GM23338 (cell line): ENCODE results near the gene SHISAL1. TPM values are rescaled to one million over a fixed set of nuclear protein-coding genes. Genes with fewer than 3 reads are reported as not detected.

Experiments
- ATAC-seq: fragments of 200-7000 bp; cut with Tn5 transposase; 3 replicates; pipeline ENCODE4 v1.9.1; 2020
- DNase-seq: peaks from one replicate; pipeline ENCODE4 v3.0.0-alpha.2; 2015; ENCODE audit warnings: low spot score
- H2AFZ ChIP-seq: fragments of 200-600 bp; sonication (generic); 2 replicates; pipeline ENCODE4 v1.8.0; 2016; ENCODE audit warnings: antibody characterized with exemption, mild to moderate bottlenecking, moderate library complexity
- H3F3A ChIP-seq: fragments of 200-600 bp; sonication (generic); replicated peaks from 2 replicates; pipeline ENCODE4 v1.8.0; 2017; ENCODE audit warnings: antibody characterized with exemption, mixed run types, low read depth
- H3K27ac ChIP-seq: fragments of 200-600 bp; sonication (generic); 2 replicates; pipeline ENCODE4 v1.6.1; 2016; ENCODE audit warnings: low read depth
- H3K27me3 ChIP-seq: fragments of 200-600 bp; sonication (generic); 2 replicates; pipeline ENCODE4 v1.8.0; 2016; ENCODE audit warnings: mild to moderate bottlenecking, mixed run types, moderate library complexity; ENCODE audit not compliant: insufficient read depth
- H3K36me3 ChIP-seq: fragments of 200-600 bp; sonication (generic); 2 replicates; pipeline ENCODE4 v1.8.0; 2016; ENCODE audit warnings: mild to moderate bottlenecking; ENCODE audit not compliant: insufficient read depth
- H3K4me1 ChIP-seq: fragments of 200-600 bp; sonication (generic); 2 replicates; pipeline ENCODE4 v1.8.0; 2016; ENCODE audit warnings: mild to moderate bottlenecking, moderate library complexity; ENCODE audit not compliant: insufficient read depth
- H3K4me2 ChIP-seq: fragments of 200-600 bp; sonication (generic); 2 replicates; pipeline ENCODE4 v1.7.1; 2017; ENCODE audit warnings: mixed run types
- H3K4me3 ChIP-seq: fragments of 200-600 bp; sonication (generic); 2 replicates; pipeline ENCODE4 v1.6.1; 2016; ENCODE audit warnings: mixed run types
- H3K79me2 ChIP-seq: fragments of 200-600 bp; sonication (generic); replicated peaks from 2 replicates; pipeline ENCODE4 v1.8.0; 2017; ENCODE audit warnings: mild to moderate bottlenecking; ENCODE audit not compliant: insufficient read depth
- H3K9me2 ChIP-seq: fragments of 200-600 bp; sonication (generic); 2 replicates; pipeline ENCODE4 v1.8.0; 2017; ENCODE audit not compliant: insufficient read depth
- H4K20me1 ChIP-seq: fragments of 200-600 bp; sonication (generic); replicated peaks from 2 replicates; pipeline ENCODE4 v1.8.0; 2017; ENCODE audit warnings: mild to moderate bottlenecking; ENCODE audit not compliant: insufficient read depth
- H3K27ac Mint-ChIP-seq: 2 replicates; pipeline ENCODE4 v1.8.0; 2020; ENCODE audit warnings: inconsistent platforms, mild to moderate bottlenecking, moderate library complexity, mixed read lengths
- H3K27me3 Mint-ChIP-seq: 3 replicates; pipeline ENCODE4 v1.8.0; 2022; ENCODE audit warnings: low read depth, mild to moderate bottlenecking, moderate library complexity, mixed read lengths, inconsistent platforms; ENCODE audit not compliant: insufficient read depth, poor library complexity
- H3K36me3 Mint-ChIP-seq: 3 replicates; pipeline ENCODE4 v1.8.0; 2021; ENCODE audit warnings: low read depth, mild to moderate bottlenecking, inconsistent platforms, moderate library complexity, mixed read lengths
- H3K4me1 Mint-ChIP-seq: 3 replicates; pipeline ENCODE4 v1.8.0; 2020; ENCODE audit warnings: mild to moderate bottlenecking, inconsistent platforms, mixed read lengths
- H3K4me3 Mint-ChIP-seq: 3 replicates; pipeline ENCODE4 v1.8.0; 2021; ENCODE audit warnings: moderate library complexity, mild to moderate bottlenecking, inconsistent platforms, mixed read lengths
- H3K9me3 Mint-ChIP-seq: 3 replicates; pipeline ENCODE4 v1.8.0; 2020; ENCODE audit warnings: moderate library complexity, mild to moderate bottlenecking, inconsistent platforms, mixed read lengths
- CREB1 ChIP-seq: fragments of 250-450 bp; sonication (Bioruptor Pico); IDR thresholded peaks from 2 replicates; pipeline ENCODE4 v1.5.0; 2020; ENCODE audit warnings: low read depth, mild to moderate bottlenecking, moderate library complexity
- CTCF ChIP-seq, 2 experiments: fragments of 200-600 bp in 1 of 2; sonication (generic) in 1 of 2; conservative IDR thresholded peaks; 2 replicates each; pipeline versions ENCODE4 v1.5.1 to v1.6.1; 2016 to 2017; ENCODE audit warnings: antibody characterized with exemption in 2 of 2, low read depth in 2 of 2, mild to moderate bottlenecking in 2 of 2, moderate library complexity in 1 of 2
- ETS1 ChIP-seq: IDR thresholded peaks from 2 replicates; pipeline ENCODE4 v1.6.1; 2016; ENCODE audit warnings: antibody characterized with exemption
- EZH2 ChIP-seq: fragments of 200-600 bp; sonication (generic); IDR thresholded peaks from one replicate; pipeline ENCODE4 v1.8.0; 2017; ENCODE audit warnings: antibody characterized with exemption, mild to moderate bottlenecking, low read depth; ENCODE audit not compliant: unreplicated experiment
- EZH2phosphoT487 ChIP-seq: fragments of 200-600 bp; sonication (generic); IDR thresholded peaks from one replicate; pipeline ENCODE4 v1.8.1; 2018; ENCODE audit warnings: antibody characterized with exemption; ENCODE audit not compliant: unreplicated experiment
- JUNB ChIP-seq: IDR thresholded peaks from one replicate; pipeline ENCODE4 v1.6.1; 2016; ENCODE audit warnings: antibody characterized with exemption; ENCODE audit not compliant: unreplicated experiment
- NANOG ChIP-seq: IDR thresholded peaks from 2 replicates; pipeline ENCODE4 v1.6.1; 2016; ENCODE audit warnings: antibody characterized with exemption, borderline replicate concordance
- POLR2AphosphoS5 ChIP-seq: IDR thresholded peaks from 2 replicates; pipeline ENCODE4 v1.6.1; 2016; ENCODE audit warnings: antibody characterized with exemption, low read depth
- REST ChIP-seq: IDR thresholded peaks from one replicate; pipeline ENCODE4 v1.6.1; 2018; ENCODE audit warnings: antibody characterized with exemption; ENCODE audit not compliant: unreplicated experiment
- STAT1 ChIP-seq: IDR thresholded peaks from one replicate; pipeline ENCODE4 v1.6.1; 2016; ENCODE audit warnings: antibody characterized with exemption; ENCODE audit not compliant: unreplicated experiment
- ZNF114 ChIP-seq: fragments of 250-450 bp; sonication (Bioruptor Pico); IDR thresholded peaks from 2 replicates; pipeline ENCODE4 v1.5.0; 2020; ENCODE audit warnings: mild to moderate bottlenecking, moderate library complexity
- ZNF331 ChIP-seq: fragments of 250-450 bp; sonication (Bioruptor Pico); IDR thresholded peaks from 2 replicates; pipeline ENCODE4 v1.5.0; 2020; ENCODE audit warnings: low read depth, mild to moderate bottlenecking, moderate library complexity
- ZNF462 ChIP-seq: fragments of 250-450 bp; sonication (Bioruptor Pico); IDR thresholded peaks from 2 replicates; pipeline ENCODE4 v1.5.0; 2020; ENCODE audit warnings: mild to moderate bottlenecking, moderate library complexity
- polyA plus RNA-seq: library from polyadenylated mRNA; unstranded; fragments of >200 nt; fragmentation: Nextera tagmentation; extraction: Ambion mirVana; gene quantifications from 2 replicates; pipeline ENCODE4 v1.2.1, GENCODE V29; 2016
- total RNA-seq: library from RNA; depleted of rRNA; stranded (reverse); fragments of >200 nt; shearing (Covaris generic); gene quantifications from 2 replicates; pipeline ENCODE4 v1.2.3, GENCODE V29; 2014

SHISAL1 gene
- total and polyA plus RNA-seq, 2 experiments from 2014 or later: 0.71 to 3.4 TPM

- peaks cover 7% of the 10 kb centered on the region for H3K9me3 Mint-ChIP-seq
- Histone ChIP-seq H3K27me3 (no peaks in the 10 kb centered on the region), H4K20me1 (no peaks in the 10 kb centered on the region), H3K4me3 (no peak overlapping the region), H3K27ac (no peak overlapping the region), H3K79me2 (no peaks in the 10 kb centered on the region), H3K4me1 (no peaks in the 10 kb centered on the region), H3K36me3 (no peaks in the 10 kb centered on the region), H3K4me2 (no peak overlapping the region), H3K9me2 (0 out of 2 replicates have a peak, but pooled peaks cover 2% of the 10 kb centered on the region), H3F3A (no peaks in the 10 kb centered on the region), H2AFZ (no peak overlapping the region)
- peaks cover 10% of the 10 kb centered on the region for H3K36me3 Mint-ChIP-seq
- no peak overlapping the region for H3K27ac Mint-ChIP-seq
- no peaks in the 10 kb centered on the region for H3K4me1 Mint-ChIP-seq
- no peak overlapping the region for H3K4me3 Mint-ChIP-seq
- TF ChIP-seq REST (no peak), ZNF114 (CRISPR knock-in tag) (no peak), ZNF462 (no peak), JUNB (no peak), EZH2 (no peak), STAT1 (no peak), EZH2phosphoT487 (no peak), CREB1 (CRISPR knock-in tag) (no peak), ETS1 (no peak), ZNF331 (CRISPR knock-in tag) (no peak), POLR2AphosphoS5 (no peak), NANOG (no peak), CTCF (conservative IDR thresholded peaks at IDR 0.05; ENCODE audit: low read depth in 2 of 2) (no peak; a peak in 1 of 4 replicates)
- ATAC-seq (no peak), DNase-seq (no peak)
- H3K27me3 Mint-ChIP-seq: peaks cover 4% of the 10 kb centered on the region
These were observed 68.4 kb downstream of the SHISAL1 start for GRCh38 chr22:44244265-44244822.
